A549 (cell line): ENCODE data around the gene GRIA1. TPM values are rescaled to one million over a fixed set of nuclear protein-coding genes. Genes with fewer than 3 reads are reported as not detected.

Experiments used
- ATAC-seq, 2 experiments: fragments of 200-7000 bp in 1 of 2; fragments of >200 bp in 1 of 2; cut with Nextera tagmentation in 1 of 2; cut with Tn5 transposase in 1 of 2; 3 replicates each; pipeline versions ENCODE4 v1.8.0 to v1.9.1; 2018 to 2020; ENCODE audit warnings: mild to moderate bottlenecking in 1 of 2, moderate library complexity in 1 of 2
- CTCF ChIA-PET: fragments of 300-600 bp; sonication (Branson Sonifier 250); formaldehyde crosslinking; extraction: SDS; loops from one replicate; lab custom pipeline; 2021; ENCODE audit warnings: antibody characterized with exemption, inconsistent platforms; lab: Yijun Ruan, JAX
- POLR2A ChIA-PET: fragments of 350-600 bp; formaldehyde crosslinking; extraction: SDS; loops from one replicate; lab custom pipeline; 2021; ENCODE audit warnings: antibody characterized with exemption, inconsistent platforms; lab: Yijun Ruan, JAX
- DNase-seq, 2 experiments: peaks; one replicate each; pipeline versions ENCODE4 v3.0.0 to v3.0.0-alpha.2; 2011 to 2016; ENCODE audit warnings: low read depth in 1 of 2, low spot score in 1 of 2
- FAIRE-seq: peaks from 2 replicates; lab custom pipeline; 2011; peaks lifted over from hg19 to GRCh38; lab: Jason Lieb, UNC
- H3K27ac ChIP-seq, 2 experiments: fragments of >200 bp; sonication (Bioruptor Twin); formaldehyde crosslinking; 3 replicates each; pipeline ENCODE4 v1.5.1; 2016 to 2017
- H3K4me1 ChIP-seq: fragments of >200 bp; sonication (Bioruptor Twin); formaldehyde crosslinking; 3 replicates; pipeline ENCODE4 v1.6.1; 2016
- H3K4me2 ChIP-seq: fragments of >200 bp; sonication (Bioruptor Twin); formaldehyde crosslinking; 3 replicates; pipeline ENCODE4 v1.6.1; 2016
- H3K4me3 ChIP-seq: fragments of >200 bp; sonication (Bioruptor Twin); formaldehyde crosslinking; 3 replicates; pipeline ENCODE4 v1.5.1; 2016
- H3K9me3 ChIP-seq: fragments of >200 bp; sonication (Bioruptor Twin); formaldehyde crosslinking; 3 replicates; pipeline ENCODE4 v1.6.1; 2016
- BHLHE40 ChIP-seq: IDR thresholded peaks from 2 replicates; pipeline ENCODE4 v1.6.1; 2012; ENCODE audit warnings: low read depth, low read length, inconsistent platforms
- CBX8 ChIP-seq: fragments of 200-600 bp; sonication (generic); IDR thresholded peaks from 2 replicates; pipeline ENCODE4 v1.6.1; 2016
- ESRRA ChIP-seq: fragments of 150-350 bp; IDR thresholded peaks from 2 replicates; pipeline ENCODE4 v1.6.1; 2014; ENCODE audit warnings: mild to moderate bottlenecking, low read length, borderline replicate concordance
- FOSB ChIP-seq: fragments of 250-450 bp; sonication (Bioruptor Pico); IDR thresholded peaks from 2 replicates; pipeline ENCODE4 v1.5.0; 2020; ENCODE audit warnings: mild to moderate bottlenecking, moderate library complexity
- HDAC2 ChIP-seq: fragments of 200-600 bp; sonication (generic); IDR thresholded peaks from 2 replicates; pipeline ENCODE4 v1.6.1; 2016
- HEYL ChIP-seq: fragments of 250-450 bp; sonication (Bioruptor Pico); IDR thresholded peaks from 2 replicates; pipeline ENCODE4 v1.8.0; 2021; ENCODE audit warnings: mild to moderate bottlenecking, moderate library complexity
- HOXB13 ChIP-seq: fragments of 250-450 bp; sonication (Bioruptor Pico); IDR thresholded peaks from 2 replicates; pipeline ENCODE4 v1.5.0; 2020; ENCODE audit warnings: low read depth, mild to moderate bottlenecking, moderate library complexity
- KDM1A ChIP-seq: fragments of 200-600 bp; sonication (generic); IDR thresholded peaks from 2 replicates; pipeline ENCODE4 v1.6.1; 2016; ENCODE audit warnings: low read depth, mild to moderate bottlenecking
- MAFK ChIP-seq: fragments of 450-650 bp; IDR thresholded peaks from 2 replicates; pipeline ENCODE4 v1.6.1; 2014; ENCODE audit not compliant: partially characterized antibody
- MAZ ChIP-seq: fragments of 150-350 bp; IDR thresholded peaks from 2 replicates; pipeline ENCODE4 v1.6.1; 2014; ENCODE audit warnings: antibody characterized with exemption, low read depth, low read length, borderline replicate concordance
- MYC ChIP-seq: IDR thresholded peaks from 2 replicates; pipeline ENCODE4 v1.6.1; 2012; ENCODE audit warnings: mild to moderate bottlenecking, inconsistent platforms, low read length, improper control_type of control experiment, borderline replicate concordance
- NFE2L2 ChIP-seq: fragments of 150-350 bp; conservative IDR thresholded peaks from 2 replicates; pipeline ENCODE4 v1.6.1; 2014; ENCODE audit warnings: low read length
- NR3C1 ChIP-seq: fragments of >200 bp; sonication (Bioruptor Twin); formaldehyde crosslinking; IDR thresholded peaks from 3 replicates; pipeline ENCODE4 v1.6.1; 2017
- POLR2A ChIP-seq: IDR thresholded peaks from 2 replicates; pipeline ENCODE4 v1.6.1; 2012; ENCODE audit warnings: mild to moderate bottlenecking, low read length
- RAD21 ChIP-seq, 2 experiments: fragments of >200 bp in 1 of 2; sonication (Bioruptor Twin) in 1 of 2; formaldehyde crosslinking in 1 of 2; IDR thresholded peaks in 1 of 2; conservative IDR thresholded peaks in 1 of 2; 2 replicates in 1 of 2; 3 replicates in 1 of 2; pipeline ENCODE4 v1.6.1; 2012 to 2018; ENCODE audit warnings: inconsistent platforms in 1 of 2
- RFX5 ChIP-seq: fragments of 450-650 bp; IDR thresholded peaks from 2 replicates; pipeline ENCODE4 v1.7.1; 2014; ENCODE audit warnings: antibody characterized with exemption, mild to moderate bottlenecking, moderate library complexity
- SMC3 ChIP-seq: fragments of >200 bp; sonication (Bioruptor Twin); formaldehyde crosslinking; IDR thresholded peaks from 3 replicates; pipeline ENCODE4 v1.6.1; 2018; ENCODE audit warnings: inconsistent platforms
- SREBF2 ChIP-seq: fragments of 450-650 bp; IDR thresholded peaks from 2 replicates; pipeline ENCODE4 v1.6.1; 2014; ENCODE audit warnings: mild to moderate bottlenecking, moderate library complexity
- TP53 ChIP-seq: fragments of 250-450 bp; sonication (Bioruptor Pico); IDR thresholded peaks from 2 replicates; pipeline ENCODE4 v1.5.0; 2021; ENCODE audit warnings: mild to moderate bottlenecking, moderate library complexity
- ZFP36 ChIP-seq: fragments of 450-650 bp; IDR thresholded peaks from 2 replicates; pipeline ENCODE4 v1.6.1; 2014; ENCODE audit warnings: borderline replicate concordance; ENCODE audit not compliant: partially characterized antibody
- WGBS: methylation state at CpG from one replicate; pipeline ENCODE4 v1.1.6; 2017; ENCODE audit errors: missing lambda C conversion rate; 5-methylcytosine and 5-hydroxymethylcytosine counted together
- polyA plus RNA-seq, 4 experiments: library from polyadenylated mRNA; depleted of rRNA in 3 of 4; stranded (reverse); fragments of >200 nt; fragmentation: RNase III in 1 of 4; extraction: RNeasy Plus Mini Kit Qiagen cat#74134 plus additional on column Dnase treatment in 1 of 4; gene quantifications; 2 replicates in 3 of 4; 3 replicates in 1 of 4; pipeline ENCODE4 v1.2.3, GENCODE V29; 2011 to 2017
- TF ChIP-seq, protein P1 (sequence below): fragments of 200-600 bp; sonication (generic); IDR thresholded peaks from 2 replicates; pipeline ENCODE4 v1.6.1; 2016; ENCODE audit warnings: antibody characterized with exemption, mild to moderate bottlenecking, moderate library complexity
- TF ChIP-seq, protein P2 (sequence below): fragments of >200 bp; sonication (Bioruptor Twin); formaldehyde crosslinking; IDR thresholded peaks from 3 replicates; pipeline ENCODE4 v1.5.1; 2016
- TF ChIP-seq, protein P3 (sequence below): fragments of 450-650 bp; IDR thresholded peaks from 2 replicates; pipeline ENCODE4 v1.6.1; 2014; ENCODE audit warnings: antibody characterized with exemption

The GRIA1 gene
- polyA plus RNA-seq, 2 of the 4 experiments (the other 2 are of a cell fraction): not detected

GRCh38 chr5:153782589-153783361, 292.3 kb downstream of the GRIA1 start (continued):
- TF ChIP-seq, protein P1, sequence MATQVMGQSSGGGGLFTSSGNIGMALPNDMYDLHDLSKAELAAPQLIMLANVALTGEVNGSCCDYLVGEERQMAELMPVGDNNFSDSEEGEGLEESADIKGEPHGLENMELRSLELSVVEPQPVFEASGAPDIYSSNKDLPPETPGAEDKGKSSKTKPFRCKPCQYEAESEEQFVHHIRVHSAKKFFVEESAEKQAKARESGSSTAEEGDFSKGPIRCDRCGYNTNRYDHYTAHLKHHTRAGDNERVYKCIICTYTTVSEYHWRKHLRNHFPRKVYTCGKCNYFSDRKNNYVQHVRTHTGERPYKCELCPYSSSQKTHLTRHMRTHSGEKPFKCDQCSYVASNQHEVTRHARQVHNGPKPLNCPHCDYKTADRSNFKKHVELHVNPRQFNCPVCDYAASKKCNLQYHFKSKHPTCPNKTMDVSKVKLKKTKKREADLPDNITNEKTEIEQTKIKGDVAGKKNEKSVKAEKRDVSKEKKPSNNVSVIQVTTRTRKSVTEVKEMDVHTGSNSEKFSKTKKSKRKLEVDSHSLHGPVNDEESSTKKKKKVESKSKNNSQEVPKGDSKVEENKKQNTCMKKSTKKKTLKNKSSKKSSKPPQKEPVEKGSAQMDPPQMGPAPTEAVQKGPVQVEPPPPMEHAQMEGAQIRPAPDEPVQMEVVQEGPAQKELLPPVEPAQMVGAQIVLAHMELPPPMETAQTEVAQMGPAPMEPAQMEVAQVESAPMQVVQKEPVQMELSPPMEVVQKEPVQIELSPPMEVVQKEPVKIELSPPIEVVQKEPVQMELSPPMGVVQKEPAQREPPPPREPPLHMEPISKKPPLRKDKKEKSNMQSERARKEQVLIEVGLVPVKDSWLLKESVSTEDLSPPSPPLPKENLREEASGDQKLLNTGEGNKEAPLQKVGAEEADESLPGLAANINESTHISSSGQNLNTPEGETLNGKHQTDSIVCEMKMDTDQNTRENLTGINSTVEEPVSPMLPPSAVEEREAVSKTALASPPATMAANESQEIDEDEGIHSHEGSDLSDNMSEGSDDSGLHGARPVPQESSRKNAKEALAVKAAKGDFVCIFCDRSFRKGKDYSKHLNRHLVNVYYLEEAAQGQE: no peak
- no peak for TF ChIP-seq HOXB13
- no peak for TF ChIP-seq MAFK
- no peak for TF ChIP-seq KDM1A

GRCh38 chr5:153783362-153783658, 292.8 kb downstream of the GRIA1 start:
- no peak overlapping the region for H3K4me2 ChIP-seq

DNA sequence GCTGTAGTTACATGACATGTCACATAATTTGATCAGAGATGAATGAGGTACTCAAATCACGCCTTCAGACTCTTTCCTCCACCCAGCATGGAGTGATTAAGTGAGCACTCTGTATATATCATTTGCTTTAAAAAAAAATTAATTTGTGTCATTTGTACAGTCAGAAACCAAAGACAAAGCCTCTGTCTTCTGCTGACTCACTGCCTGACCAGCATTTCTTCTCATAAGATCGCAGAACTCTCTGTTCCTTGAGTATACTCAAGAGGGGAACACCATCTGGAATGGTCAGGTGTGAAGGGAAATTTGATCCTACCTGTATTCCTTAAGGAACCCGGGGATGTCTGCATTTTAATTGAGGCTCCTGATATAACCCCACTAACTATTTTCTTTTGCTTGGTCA, 293.8 kb downstream of the GRIA1 start:
- POLR2A ChIA-PET: no interaction called here

More at GRCh38 chr5:153783362-153783658, 292.8 kb downstream of the GRIA1 start:
- no peak for ATAC-seq
- CTCF ChIA-PET: no interaction called here
- no peak overlapping the region for H3K4me3 ChIP-seq
- TF ChIP-seq, protein P2, sequence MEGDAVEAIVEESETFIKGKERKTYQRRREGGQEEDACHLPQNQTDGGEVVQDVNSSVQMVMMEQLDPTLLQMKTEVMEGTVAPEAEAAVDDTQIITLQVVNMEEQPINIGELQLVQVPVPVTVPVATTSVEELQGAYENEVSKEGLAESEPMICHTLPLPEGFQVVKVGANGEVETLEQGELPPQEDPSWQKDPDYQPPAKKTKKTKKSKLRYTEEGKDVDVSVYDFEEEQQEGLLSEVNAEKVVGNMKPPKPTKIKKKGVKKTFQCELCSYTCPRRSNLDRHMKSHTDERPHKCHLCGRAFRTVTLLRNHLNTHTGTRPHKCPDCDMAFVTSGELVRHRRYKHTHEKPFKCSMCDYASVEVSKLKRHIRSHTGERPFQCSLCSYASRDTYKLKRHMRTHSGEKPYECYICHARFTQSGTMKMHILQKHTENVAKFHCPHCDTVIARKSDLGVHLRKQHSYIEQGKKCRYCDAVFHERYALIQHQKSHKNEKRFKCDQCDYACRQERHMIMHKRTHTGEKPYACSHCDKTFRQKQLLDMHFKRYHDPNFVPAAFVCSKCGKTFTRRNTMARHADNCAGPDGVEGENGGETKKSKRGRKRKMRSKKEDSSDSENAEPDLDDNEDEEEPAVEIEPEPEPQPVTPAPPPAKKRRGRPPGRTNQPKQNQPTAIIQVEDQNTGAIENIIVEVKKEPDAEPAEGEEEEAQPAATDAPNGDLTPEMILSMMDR: no peak
- TF ChIP-seq NR3C1 (no peak), POLR2A (no peak), SREBF2 (no peak), MYC (no peak), ESRRA (no peak), TP53 (CRISPR knock-in tag) (no peak), HEYL (no peak), FOSB (no peak)
- TF ChIP-seq, protein P3, sequence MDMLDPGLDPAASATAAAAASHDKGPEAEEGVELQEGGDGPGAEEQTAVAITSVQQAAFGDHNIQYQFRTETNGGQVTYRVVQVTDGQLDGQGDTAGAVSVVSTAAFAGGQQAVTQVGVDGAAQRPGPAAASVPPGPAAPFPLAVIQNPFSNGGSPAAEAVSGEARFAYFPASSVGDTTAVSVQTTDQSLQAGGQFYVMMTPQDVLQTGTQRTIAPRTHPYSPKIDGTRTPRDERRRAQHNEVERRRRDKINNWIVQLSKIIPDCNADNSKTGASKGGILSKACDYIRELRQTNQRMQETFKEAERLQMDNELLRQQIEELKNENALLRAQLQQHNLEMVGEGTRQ: no peak
- TF ChIP-seq, all 56 proteins: peak for 0
- Histone ChIP-seq H3K27ac (no peak overlapping the region), H3K9me3 (no peaks in the 10 kb centered on the region), H3K4me1 (no peaks in the 10 kb centered on the region)
- POLR2A ChIA-PET: no interaction called here
- no peak for DNase-seq
- FAIRE-seq: no peak

More for the DNA sequence above, 293.8 kb downstream of the GRIA1 start:
- DNase-seq: no peak
- H3K4me1 ChIP-seq: no peaks in the 10 kb centered on the region
- TF ChIP-seq HDAC2 (no peak), CBX8 (no peak), FOSB (no peak), RFX5 (no peak), NFE2L2 (no peak), BHLHE40 (no peak), MAFK (no peak), SMC3 (no peak), RAD21 (conservative IDR thresholded peaks at IDR 0.05 in 1 of 2, IDR thresholded peaks at IDR 0.05 in 1 of 2) (no peak), MAZ (no peak), ZFP36 (no peak)
- TF ChIP-seq, protein P1: no peak
- TF ChIP-seq, protein P2: no peak
- TF ChIP-seq, all 56 proteins: peak for 0
- FAIRE-seq (no peak), ATAC-seq (no peak)
- WGBS: 8% methylated on average over 3 of the region's 3 CpGs
- Histone ChIP-seq H3K9me3 (no peaks in the 10 kb centered on the region), H3K4me3 (no peak overlapping the region), H3K27ac (no peak overlapping the region), H3K4me2 (no peak overlapping the region)
- CTCF ChIA-PET: no interaction called here
